Gastroesophageal sphincter (tissue), 4 donors: Measurements from ENCODE around the gene USP31. TPM values are rescaled to one million over a fixed set of nuclear protein-coding genes. Genes with fewer than 3 reads are reported as not detected.
A peak's percentile ranks its signal among the peaks of the same experiment; 100 is the strongest.

ENCODE experiments used
- ATAC-seq: fragments of 150-250 bp; one replicate; pipeline ENCODE4 v1.9.1; 2016; ENCODE audit warnings: mild to moderate bottlenecking, moderate library complexity
- H3K27ac ChIP-seq, 4 donors: fragments of 200-600 bp; sonication (generic) in 3 of 4; 1 replicate in 3 of 4; 2 replicates in 1 of 4; pipeline ENCODE4 v1.5.1; 2016 to 2019
- H3K27me3 ChIP-seq: fragments of 200-600 bp; sonication (generic); one replicate; pipeline ENCODE4 v1.5.1; 2019
- H3K36me3 ChIP-seq, 2 donors: fragments of 200-600 bp; sonication (generic); one replicate each; pipeline ENCODE4 v1.5.1; 2019; ENCODE audit warnings: control low read depth in 1 of 2
- H3K4me1 ChIP-seq, 3 donors: fragments of 200-600 bp; sonication (generic); 1 replicate in 2 of 3; 2 replicates in 1 of 3; pipeline ENCODE4 v1.5.1; 2016 to 2019; ENCODE audit warnings: control low read depth in 2 of 3
- H3K4me3 ChIP-seq, 2 donors: fragments of 200-600 bp; sonication (generic); one replicate each; pipeline ENCODE4 v1.5.1; 2019; ENCODE audit warnings: mild to moderate bottlenecking in 1 of 2, moderate library complexity in 1 of 2
- H3K9me3 ChIP-seq, 3 donors: fragments of 200-600 bp; sonication (generic); one replicate each; pipeline ENCODE4 v1.5.1; 2017 to 2019; ENCODE audit warnings: control low read depth in 2 of 3
- CTCF ChIP-seq, 4 experiments: fragments of 200-600 bp in 2 of 4; fragments of 450-650 bp in 2 of 4; sonication (generic) in 1 of 4; IDR thresholded peaks; one replicate each; pipeline ENCODE4 v1.5.1; 2017 to 2019; ENCODE audit warnings: antibody characterized with exemption in 4 of 4, mild to moderate bottlenecking in 2 of 4, moderate library complexity in 2 of 4
- EP300 ChIP-seq: sonication (generic); formaldehyde crosslinking; IDR thresholded peaks from one replicate; pipeline ENCODE4 v1.6.1; 2017; ENCODE audit warnings: antibody characterized with exemption, mild to moderate bottlenecking
- POLR2A ChIP-seq, 2 donors: fragments of 450-650 bp; IDR thresholded peaks; one replicate each; pipeline ENCODE4 v1.6.1; 2017; ENCODE audit warnings: antibody characterized with exemption in 2 of 2, mild to moderate bottlenecking in 2 of 2, moderate library complexity in 1 of 2
- POLR2AphosphoS5 ChIP-seq: sonication (generic); formaldehyde crosslinking; IDR thresholded peaks from one replicate; pipeline ENCODE4 v1.6.1; 2017; ENCODE audit warnings: antibody characterized with exemption
- WGBS, 2 donors: methylation state at CpG; one replicate each; pipeline ENCODE4 v1.1.5; 2018; ENCODE audit warnings: low coverage in 1 of 2; 5-methylcytosine and 5-hydroxymethylcytosine counted together
- total RNA-seq, 4 donors: library from RNA; depleted of rRNA; stranded (reverse); fragments of >200 nt; gene quantifications; one replicate each; pipeline ENCODE4 v1.1.0, GENCODE V29; 2016

Gene USP31
- total RNA-seq, 4 donors from 2014 or later = 11.2 to 37.7 (median 26.6) TPM

GRCh38 chr16:23072084-23072599 lies 77.1 kb downstream of the USP31 start:
- TF ChIP-seq POLR2AphosphoS5 (peak; percentile 35), EP300 (no peak)
- 21 to 22% methylated on average over 1 to 3 of the region's 13 CpGs for WGBS, 2 donors
- Histone ChIP-seq H3K4me3 (no peak overlapping the region), H3K4me1 (peaks cover 0 to 48% (median 12%) of the 10 kb centered on the region in 3 donors), H3K27me3 (no peaks in the 10 kb centered on the region), H3K36me3 (peaks cover 0 to 88% of the 10 kb centered on the region in 2 donors), H3K27ac (peak overlapping the region; percentile 66 to 81 (median 81)), H3K9me3 (no peaks in the 10 kb centered on the region)
- peak; percentile 79 for ATAC-seq

GRCh38 chr16:23071196-23072083 lies 77.8 kb downstream of the USP31 start:
- Histone ChIP-seq H3K4me1 (peaks cover 0 to 55% (median 12%) of the 10 kb centered on the region in 3 donors), H3K27ac (peak overlapping the region; percentile 66 to 81 (median 81)), H3K27me3 (no peaks in the 10 kb centered on the region), H3K9me3 (no peaks in the 10 kb centered on the region), H3K36me3 (peaks cover 0 to 88% of the 10 kb centered on the region in 2 donors), H3K4me3 (peak overlapping the region in 1 of 2 donors; percentile 11)
- peak; percentile 45 for TF ChIP-seq POLR2AphosphoS5
- no peak for TF ChIP-seq EP300
- 13 to 25% methylated on average over 4 to 7 of the region's 8 CpGs for WGBS, 2 donors
- peak; percentile 53 for ATAC-seq

- Histone ChIP-seq H3K9me3 (no peaks in the 10 kb centered on the region), H3K27ac (peak overlapping the region in 2 of 4 donors; percentile 81), H3K4me1 (peaks cover 0 to 59% (median 12%) of the 10 kb centered on the region in 3 donors), H3K4me3 (no peak overlapping the region), H3K27me3 (no peaks in the 10 kb centered on the region), H3K36me3 (peaks cover 0 to 78% of the 10 kb centered on the region in 2 donors)
- 83 to 85% methylated on average over 1 to 4 of the region's 6 CpGs for WGBS, 2 donors
- TF ChIP-seq EP300 (no peak), POLR2A (IDR thresholded peaks at IDR 0.05) (no peak), CTCF (IDR thresholded peaks at IDR 0.05) (no peak), POLR2AphosphoS5 (no peak)
- ATAC-seq = no peak
These were observed 79.4 kb downstream of the USP31 start for GRCh38 chr16:23069844-23070243.

- Histone ChIP-seq H3K27me3 (no peaks in the 10 kb centered on the region), H3K27ac (peak overlapping the region in 1 of 4 donors; percentile 23), H3K4me1 (peaks cover 0 to 47% (median 12%) of the 10 kb centered on the region in 3 donors), H3K9me3 (no peaks in the 10 kb centered on the region), H3K4me3 (no peak overlapping the region), H3K36me3 (peaks cover 0 to 61% of the 10 kb centered on the region in 2 donors)
- no peak for TF ChIP-seq POLR2A (IDR thresholded peaks at IDR 0.05)
- no peak for TF ChIP-seq POLR2AphosphoS5
- TF ChIP-seq EP300 = no peak
- no peak for TF ChIP-seq CTCF (IDR thresholded peaks at IDR 0.05)
- no peak for ATAC-seq
- WGBS, 2 donors = 95% methylated on average over 4 of the region's 20 CpGs; no CpG with 5 or more reads in 1 of the 2 donors
These were observed 81.0 kb downstream of the USP31 start for GRCh38 chr16:23068079-23068736.

- peaks cover 0 to 32% (median 6%) of the 10 kb centered on the region in 3 donors for H3K4me1 ChIP-seq
- H3K36me3 ChIP-seq = peaks cover 0 to 54% of the 10 kb centered on the region in 2 donors
- H3K4me3 ChIP-seq = no peak overlapping the region
- no peak for ATAC-seq
- 53 to 55% methylated on average over 2 to 3 of the region's 3 CpGs for WGBS, 2 donors
- H3K27me3 ChIP-seq = no peaks in the 10 kb centered on the region
- no peaks in the 10 kb centered on the region for H3K9me3 ChIP-seq
- peak overlapping the region in 2 of 4 donors; percentile 3 to 7 for H3K27ac ChIP-seq
- TF ChIP-seq POLR2AphosphoS5 (no peak), CTCF (IDR thresholded peaks at IDR 0.05) (no peak), POLR2A (IDR thresholded peaks at IDR 0.05) (no peak), EP300 (no peak)
These were observed 82.6 kb downstream of the USP31 start for GRCh38 chr16:23066676-23067075.
